Keratinocyte (primary cell): ENCODE data around the gene SLC22A14. TPM values are rescaled to one million over a fixed set of nuclear protein-coding genes. Genes with fewer than 3 reads are reported as not detected.

Experiments
- DNase-seq: peaks from one replicate; pipeline ENCODE4 v3.0.0-alpha.2; 2011; ENCODE audit warnings: low read depth, missing footprints, low spot score
- FAIRE-seq: peaks from 2 replicates; lab custom pipeline; 2011; peaks lifted over from hg19 to GRCh38; lab: Jason Lieb, UNC
- H2AFZ ChIP-seq: 2 replicates; pipeline ENCODE4 v1.6.0; 2012; ENCODE audit warnings: low read length, control low read depth, inconsistent platforms; ENCODE audit not compliant: control insufficient read depth
- H3K27ac ChIP-seq: 2 replicates; pipeline ENCODE4 v1.5.1; 2011; ENCODE audit warnings: low read length; ENCODE audit not compliant: control insufficient read depth, insufficient read depth
- H3K27me3 ChIP-seq: 3 replicates; pipeline ENCODE4 v1.6.0; 2011; ENCODE audit warnings: low read length; ENCODE audit not compliant: control insufficient read depth, insufficient read depth; ENCODE audit errors: extremely low read depth
- H3K36me3 ChIP-seq, 2 experiments: 2 replicates in 1 of 2; 3 replicates in 1 of 2; pipeline ENCODE4 v1.5.1; 2011; ENCODE audit warnings: low read length in 2 of 2, mild to moderate bottlenecking in 1 of 2; ENCODE audit not compliant: control insufficient read depth in 2 of 2, insufficient read depth in 2 of 2; ENCODE audit errors: extremely low read depth in 1 of 2
- H3K4me1 ChIP-seq: 3 replicates; pipeline ENCODE4 v1.5.1; 2011; ENCODE audit warnings: low read length; ENCODE audit not compliant: control insufficient read depth, insufficient read depth; ENCODE audit errors: extremely low read depth
- H3K4me2 ChIP-seq: 3 replicates; pipeline ENCODE4 v1.6.0; 2011; ENCODE audit warnings: low read depth, low read length; ENCODE audit not compliant: control insufficient read depth, insufficient read depth; ENCODE audit errors: extremely low read depth
- H3K4me3 ChIP-seq, 3 experiments: fragments of 200-600 bp in 1 of 3; sonication (generic) in 1 of 3; 2 replicates in 2 of 3; 3 replicates in 1 of 3; pipeline ENCODE4 v1.5.1; 2011 to 2016; ENCODE audit warnings: low read length in 3 of 3, mild to moderate bottlenecking in 3 of 3, control low read depth in 2 of 3, inconsistent platforms in 1 of 3, low read depth in 1 of 3, mixed read lengths in 1 of 3, mixed run types in 1 of 3, moderate library complexity in 1 of 3; ENCODE audit not compliant: control insufficient read depth in 2 of 3, insufficient read depth in 2 of 3; ENCODE audit errors: extremely low read depth in 1 of 3
- H3K79me2 ChIP-seq: 2 replicates; pipeline ENCODE4 v1.6.0; 2012; ENCODE audit warnings: low read length; ENCODE audit not compliant: control insufficient read depth, insufficient read depth
- H3K9ac ChIP-seq: 3 replicates; pipeline ENCODE4 v1.6.0; 2011; ENCODE audit warnings: low read length; ENCODE audit not compliant: control insufficient read depth, insufficient read depth; ENCODE audit errors: extremely low read depth
- H3K9me1 ChIP-seq: 3 replicates; pipeline ENCODE4 v1.6.0; 2011; ENCODE audit warnings: low read length; ENCODE audit not compliant: control insufficient read depth, insufficient read depth; ENCODE audit errors: extremely low read depth
- H3K9me3 ChIP-seq: 2 replicates; pipeline ENCODE4 v1.5.1; 2012; ENCODE audit warnings: low read depth, low read length; ENCODE audit not compliant: control insufficient read depth
- H4K20me1 ChIP-seq: 3 replicates; pipeline ENCODE4 v1.6.0; 2011; ENCODE audit warnings: low read length; ENCODE audit not compliant: control insufficient read depth, insufficient read depth; ENCODE audit errors: extremely low read depth
- EZH2 ChIP-seq: IDR thresholded peaks from one replicate; pipeline ENCODE4 v1.6.1; 2012; ENCODE audit warnings: inconsistent platforms, mild to moderate bottlenecking, low read length, moderate library complexity
- dilution Hi-C: fragments of 300-500 bp; cut with MboI; formaldehyde crosslinking; loops from one replicate; pipeline ENCODE4 v1.7.0; 2020; ENCODE audit warnings: low sequenced_read_pairs; ENCODE audit not compliant: extremely low pct_ligation_motif_present
- polyA plus RNA-seq, 5 experiments: library from polyadenylated mRNA; depleted of rRNA in 3 of 5; stranded (reverse) in 3 of 5; stranded (forward) in 1 of 5; unstranded in 1 of 5; fragments of >200 nt; gene quantifications; 1 replicate in 1 of 5; 2 replicates in 3 of 5; 3 replicates in 1 of 5; pipeline versions ENCODE4 v1.2.1 to v1.2.3, GENCODE V29; 2011 to 2012; ENCODE audit warnings: missing spikeins in 2 of 5, low read depth in 1 of 5, low replicate concordance in 1 of 5
- TF ChIP-seq, protein P1 (sequence below), 3 experiments: IDR thresholded peaks in 1 of 3; conservative IDR thresholded peaks in 1 of 3; optimal IDR thresholded peaks in 1 of 3; 2 replicates in 2 of 3; 3 replicates in 1 of 3; pipeline versions ENCODE3 to v1.5.1; 2011; ENCODE audit warnings: low read length in 3 of 3, mild to moderate bottlenecking in 3 of 3, moderate library complexity in 2 of 3, control low read depth in 1 of 3, inconsistent platforms in 1 of 3; ENCODE audit not compliant: insufficient read depth in 2 of 3; ENCODE audit errors: extremely low read depth in 1 of 3

SLC22A14 gene
- polyA plus RNA-seq, 1 donor (not counting 4 experiments of a cell fraction or from before 2014, with no cell fraction given): 0.20 TPM

DNA sequence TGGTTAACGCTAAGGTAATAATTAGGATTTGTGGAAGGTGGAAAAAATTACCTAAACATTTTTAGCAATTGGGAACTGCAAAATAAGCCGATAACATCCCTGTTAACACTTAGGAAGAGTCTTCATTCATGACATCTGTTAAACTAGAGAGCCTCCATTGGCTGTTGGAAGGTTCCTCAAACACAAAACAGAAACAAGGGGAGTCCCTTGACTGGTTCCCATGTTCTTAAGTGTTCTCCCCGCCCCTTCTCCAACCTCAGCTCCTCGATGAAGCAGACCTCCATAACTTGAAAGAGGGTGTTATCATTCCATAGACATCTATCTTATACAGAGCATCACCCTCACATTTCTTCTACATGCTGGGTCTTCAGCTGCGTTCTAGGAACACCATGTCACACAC is 14.0 kb upstream of the SLC22A14 start:
- no peaks in the 10 kb centered on the region for H3K9me3 ChIP-seq
- no peaks in the 10 kb centered on the region for H4K20me1 ChIP-seq
- peaks cover 3 to 6% of the 10 kb centered on the region in 2 experiments for H3K36me3 ChIP-seq
- H3K9ac ChIP-seq: no peak overlapping the region
- H3K4me1 ChIP-seq: no peaks in the 10 kb centered on the region
- no peak overlapping the region for H2AFZ ChIP-seq
- H3K4me3 ChIP-seq: no peak overlapping the region
- FAIRE-seq (no peak), DNase-seq (no peak)
- TF ChIP-seq, protein P1, sequence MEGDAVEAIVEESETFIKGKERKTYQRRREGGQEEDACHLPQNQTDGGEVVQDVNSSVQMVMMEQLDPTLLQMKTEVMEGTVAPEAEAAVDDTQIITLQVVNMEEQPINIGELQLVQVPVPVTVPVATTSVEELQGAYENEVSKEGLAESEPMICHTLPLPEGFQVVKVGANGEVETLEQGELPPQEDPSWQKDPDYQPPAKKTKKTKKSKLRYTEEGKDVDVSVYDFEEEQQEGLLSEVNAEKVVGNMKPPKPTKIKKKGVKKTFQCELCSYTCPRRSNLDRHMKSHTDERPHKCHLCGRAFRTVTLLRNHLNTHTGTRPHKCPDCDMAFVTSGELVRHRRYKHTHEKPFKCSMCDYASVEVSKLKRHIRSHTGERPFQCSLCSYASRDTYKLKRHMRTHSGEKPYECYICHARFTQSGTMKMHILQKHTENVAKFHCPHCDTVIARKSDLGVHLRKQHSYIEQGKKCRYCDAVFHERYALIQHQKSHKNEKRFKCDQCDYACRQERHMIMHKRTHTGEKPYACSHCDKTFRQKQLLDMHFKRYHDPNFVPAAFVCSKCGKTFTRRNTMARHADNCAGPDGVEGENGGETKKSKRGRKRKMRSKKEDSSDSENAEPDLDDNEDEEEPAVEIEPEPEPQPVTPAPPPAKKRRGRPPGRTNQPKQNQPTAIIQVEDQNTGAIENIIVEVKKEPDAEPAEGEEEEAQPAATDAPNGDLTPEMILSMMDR (optimal IDR thresholded peaks at IDR 0.05 in 1 of 3, IDR thresholded peaks at IDR 0.05 in 1 of 3, conservative IDR thresholded peaks at IDR 0.05 in 1 of 3; ENCODE audit: extremely low read depth in 1 of 3, insufficient read depth in 2 of 3, low read length in 3 of 3): no peak
- no peak for TF ChIP-seq EZH2
- H3K27ac ChIP-seq: no peak overlapping the region
- no peaks in the 10 kb centered on the region for H3K27me3 ChIP-seq
- dilution Hi-C loops: no loop called here
- no peaks in the 10 kb centered on the region for H3K79me2 ChIP-seq
- H3K4me2 ChIP-seq: no peak overlapping the region
- H3K9me1 ChIP-seq: no peaks in the 10 kb centered on the region

DNA sequence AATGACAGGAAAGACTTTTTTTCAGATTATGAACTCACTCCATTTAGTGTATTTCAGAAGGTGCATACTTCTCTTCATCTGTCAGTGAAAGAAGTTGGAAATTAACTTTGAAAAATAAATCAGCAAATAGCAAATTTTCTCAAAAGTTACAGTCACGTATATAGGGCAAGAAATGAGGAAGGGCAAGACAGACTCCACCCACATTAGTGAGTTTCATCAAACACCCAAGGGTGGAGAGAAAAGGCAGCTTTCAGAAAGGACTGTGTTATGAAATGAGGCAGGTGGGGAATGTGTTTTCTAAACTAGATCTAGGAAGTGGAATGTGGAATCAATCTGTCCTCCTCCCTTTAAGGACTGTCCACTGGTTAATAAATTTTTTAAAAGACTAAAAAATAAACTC is 13.6 kb upstream of the SLC22A14 start:
- H3K36me3 ChIP-seq: peaks cover 3 to 6% of the 10 kb centered on the region in 2 experiments
- no peak overlapping the region for H3K4me2 ChIP-seq
- H4K20me1 ChIP-seq: no peaks in the 10 kb centered on the region
- H3K4me1 ChIP-seq: no peaks in the 10 kb centered on the region
- H3K27me3 ChIP-seq: no peaks in the 10 kb centered on the region
- no peak overlapping the region for H3K27ac ChIP-seq
- no peak for TF ChIP-seq EZH2
- TF ChIP-seq, protein P1 (optimal IDR thresholded peaks at IDR 0.05 in 1 of 3, IDR thresholded peaks at IDR 0.05 in 1 of 3, conservative IDR thresholded peaks at IDR 0.05 in 1 of 3; ENCODE audit: extremely low read depth in 1 of 3, insufficient read depth in 2 of 3, low read length in 3 of 3): no peak
- H3K9me1 ChIP-seq: no peaks in the 10 kb centered on the region
- dilution Hi-C loops: no loop called here
- no peaks in the 10 kb centered on the region for H3K79me2 ChIP-seq
- H3K4me3 ChIP-seq: no peak overlapping the region
- H3K9ac ChIP-seq: no peak overlapping the region
- no peak for FAIRE-seq
- no peak for DNase-seq
- no peak overlapping the region for H2AFZ ChIP-seq
- no peaks in the 10 kb centered on the region for H3K9me3 ChIP-seq
